ENCODE data around the gene SLX4. TPM values are rescaled to one million over a fixed set of nuclear protein-coding genes. Genes with fewer than 3 reads are reported as not detected.

SLX4 gene
- total RNA-seq, 2 experiments from 2014 or later, result 13.2 to 13.8 TPM

- peaks cover 18% of the 10 kb centered on the region for H3K36me3 Mint-ChIP-seq (ENCODE audit: low read depth)
- peak overlapping the region; percentile 26 for H3K27ac Mint-ChIP-seq
- ChIA-PET POLR2A (no interaction called here), CTCF (no interaction called here)
- no peaks in the 10 kb centered on the region for H3K9me3 Mint-ChIP-seq
- H3K4me3 Mint-ChIP-seq, result no peak overlapping the region
- peaks cover 25% of the 10 kb centered on the region for H3K4me1 Mint-ChIP-seq
- H3K27me3 Mint-ChIP-seq, result no peaks in the 10 kb centered on the region
- no peak for DNase-seq
These were observed 5.0 kb downstream of the SLX4 start for GRCh38 chr16:3606441-3606840.

GRCh38 chr16:3602320-3602653 is 9.1 kb downstream of the SLX4 start:
- peaks cover 5% of the 10 kb centered on the region for H3K4me1 Mint-ChIP-seq
- no peaks in the 10 kb centered on the region for H3K27me3 Mint-ChIP-seq
- no peak for DNase-seq
- peaks cover 35% of the 10 kb centered on the region for H3K36me3 Mint-ChIP-seq (ENCODE audit: low read depth)
- CTCF ChIA-PET, result no interaction called here
- POLR2A ChIA-PET, result no interaction called here
- H3K9me3 Mint-ChIP-seq, result no peaks in the 10 kb centered on the region
- H3K4me3 Mint-ChIP-seq, result no peak overlapping the region
- no peak overlapping the region for H3K27ac Mint-ChIP-seq

- ChIA-PET CTCF (no interaction called here), POLR2A (no interaction called here)
- peaks cover 35% of the 10 kb centered on the region for H3K36me3 Mint-ChIP-seq (ENCODE audit: low read depth)
- H3K27me3 Mint-ChIP-seq, result no peaks in the 10 kb centered on the region
- no peak for DNase-seq
- no peak overlapping the region for H3K27ac Mint-ChIP-seq
- peaks cover 1% of the 10 kb centered on the region for H3K4me1 Mint-ChIP-seq
- no peaks in the 10 kb centered on the region for H3K9me3 Mint-ChIP-seq
- H3K4me3 Mint-ChIP-seq, result no peak overlapping the region
These were observed 9.6 kb downstream of the SLX4 start for GRCh38 chr16:3601614-3602319.

- POLR2A ChIA-PET, result no interaction called here
- Mint-ChIP-seq H3K4me1 (no peaks in the 10 kb centered on the region), H3K27me3 (no peaks in the 10 kb centered on the region), H3K9me3 (no peaks in the 10 kb centered on the region), H3K4me3 (no peak overlapping the region), H3K27ac (no peak overlapping the region), H3K36me3 (ENCODE audit: low read depth) (peaks cover 28% of the 10 kb centered on the region)
- no peak for DNase-seq
- CTCF ChIA-PET, result interaction anchor here (2.3 kb wide), 1 partner anchor 13 kb away, joined by 5 read pairs; no protein-coding TSS in a partner anchor
These were observed 11.5 kb downstream of the SLX4 start for GRCh38 chr16:3599922-3600321.

GRCh38 chr16:3599121-3599520 is 12.3 kb downstream of the SLX4 start:
- Mint-ChIP-seq H3K9me3 (no peaks in the 10 kb centered on the region), H3K4me3 (no peak overlapping the region), H3K4me1 (no peaks in the 10 kb centered on the region), H3K27ac (no peak overlapping the region), H3K27me3 (no peaks in the 10 kb centered on the region), H3K36me3 (ENCODE audit: low read depth) (peaks cover 29% of the 10 kb centered on the region)
- POLR2A ChIA-PET, result no interaction called here
- CTCF ChIA-PET, result interaction anchor here (0.6 to 2.3 kb wide), 2 partner anchors 12 to 25 kb away, joined by 5 to 7 read pairs; no protein-coding TSS in a partner anchor
- no peak for DNase-seq

GRCh38 chr16:3598236-3598635 is 13.2 kb downstream of the SLX4 start:
- DNase-seq, result no peak
- Mint-ChIP-seq H3K9me3 (no peaks in the 10 kb centered on the region), H3K4me1 (no peaks in the 10 kb centered on the region), H3K4me3 (no peak overlapping the region), H3K27me3 (no peaks in the 10 kb centered on the region), H3K36me3 (ENCODE audit: low read depth) (peaks cover 26% of the 10 kb centered on the region), H3K27ac (no peak overlapping the region)
- ChIA-PET POLR2A (no interaction called here), CTCF (interaction anchor here (2.3 kb wide), 1 partner anchor 11 kb away, joined by 5 read pairs; no protein-coding TSS in a partner anchor)

- H3K36me3 Mint-ChIP-seq (ENCODE audit: low read depth), result peaks cover 25% of the 10 kb centered on the region
- no peaks in the 10 kb centered on the region for H3K27me3 Mint-ChIP-seq
- CTCF ChIA-PET, result interaction anchor here (2.3 kb wide), 1 partner anchor 11 kb away, joined by 5 read pairs; no protein-coding TSS in a partner anchor
- H3K4me1 Mint-ChIP-seq, result no peaks in the 10 kb centered on the region
- H3K4me3 Mint-ChIP-seq, result no peak overlapping the region
- POLR2A ChIA-PET, result no interaction called here
- no peaks in the 10 kb centered on the region for H3K9me3 Mint-ChIP-seq
- no peak for DNase-seq
- H3K27ac Mint-ChIP-seq, result no peak overlapping the region
These were observed 13.7 kb downstream of the SLX4 start for GRCh38 chr16:3597676-3598075.

- no peak overlapping the region for H3K4me3 Mint-ChIP-seq
- CTCF ChIA-PET, result no interaction called here
- no peak overlapping the region for H3K27ac Mint-ChIP-seq
- peaks cover 25% of the 10 kb centered on the region for H3K36me3 Mint-ChIP-seq (ENCODE audit: low read depth)
- DNase-seq, result no peak
- no peaks in the 10 kb centered on the region for H3K27me3 Mint-ChIP-seq
- POLR2A ChIA-PET, result no interaction called here
- no peaks in the 10 kb centered on the region for H3K4me1 Mint-ChIP-seq
- no peaks in the 10 kb centered on the region for H3K9me3 Mint-ChIP-seq
These were observed 14.2 kb downstream of the SLX4 start for GRCh38 chr16:3597226-3597625.

GRCh38 chr16:3596101-3596861 is 15.1 kb downstream of the SLX4 start:
- Mint-ChIP-seq H3K4me3 (no peak overlapping the region), H3K9me3 (no peaks in the 10 kb centered on the region), H3K4me1 (peaks cover 1% of the 10 kb centered on the region), H3K27ac (no peak overlapping the region), H3K36me3 (ENCODE audit: low read depth) (peaks cover 19% of the 10 kb centered on the region), H3K27me3 (no peaks in the 10 kb centered on the region)
- POLR2A ChIA-PET, result no interaction called here
- no peak for DNase-seq
- CTCF ChIA-PET, result no interaction called here

- POLR2A ChIA-PET, result no interaction called here
- Mint-ChIP-seq H3K36me3 (ENCODE audit: low read depth) (peaks cover 19% of the 10 kb centered on the region), H3K27ac (no peak overlapping the region), H3K4me1 (peaks cover 7% of the 10 kb centered on the region), H3K9me3 (no peaks in the 10 kb centered on the region), H3K4me3 (no peak overlapping the region), H3K27me3 (no peaks in the 10 kb centered on the region)
- DNase-seq, result no peak
- CTCF ChIA-PET, result no interaction called here
These were observed 15.8 kb downstream of the SLX4 start for GRCh38 chr16:3595521-3596021.

GRCh38 chr16:3595110-3595486 is 16.3 kb downstream of the SLX4 start:
- Mint-ChIP-seq H3K4me1 (peaks cover 7% of the 10 kb centered on the region), H3K9me3 (no peaks in the 10 kb centered on the region), H3K27me3 (no peaks in the 10 kb centered on the region), H3K27ac (no peak overlapping the region), H3K4me3 (no peak overlapping the region), H3K36me3 (ENCODE audit: low read depth) (peaks cover 18% of the 10 kb centered on the region)
- ChIA-PET POLR2A (no interaction called here), CTCF (interaction anchor here (0.8 kb wide), 1 partner anchor 9 kb away, joined by 3 read pairs; no protein-coding TSS in a partner anchor)
- no peak for DNase-seq

- Mint-ChIP-seq H3K27me3 (no peaks in the 10 kb centered on the region), H3K27ac (no peak overlapping the region), H3K9me3 (no peaks in the 10 kb centered on the region), H3K4me1 (peaks cover 7% of the 10 kb centered on the region), H3K4me3 (no peak overlapping the region), H3K36me3 (ENCODE audit: low read depth) (peaks cover 12% of the 10 kb centered on the region)
- ChIA-PET POLR2A (no interaction called here), CTCF (interaction anchor here (0.6 to 0.8 kb wide), 2 partner anchors 8 to 11 kb away, joined by 3 read pairs; no protein-coding TSS in a partner anchor)
- no peak for DNase-seq
These were observed 16.9 kb downstream of the SLX4 start for GRCh38 chr16:3594316-3595109.

GRCh38 chr16:3592559-3592958 is 18.8 kb downstream of the SLX4 start:
- H3K4me1 Mint-ChIP-seq, result peaks cover 7% of the 10 kb centered on the region
- no peak overlapping the region for H3K27ac Mint-ChIP-seq
- no peaks in the 10 kb centered on the region for H3K27me3 Mint-ChIP-seq
- CTCF ChIA-PET, result no interaction called here
- H3K4me3 Mint-ChIP-seq, result no peak overlapping the region
- no peak for DNase-seq
- peaks cover 11% of the 10 kb centered on the region for H3K36me3 Mint-ChIP-seq (ENCODE audit: low read depth)
- POLR2A ChIA-PET, result no interaction called here
- no peaks in the 10 kb centered on the region for H3K9me3 Mint-ChIP-seq
